SU-DHL-6 (cell line): Measurements from ENCODE around the gene LYSMD3.
"Not testable (repeated sequence)": the region's sequence is repeated elsewhere in the genome, so short reads cannot be mapped to it uniquely, and the experiment has no call there.

Source experiments
- H2AFZ ChIP-seq: fragments of 200-600 bp; sonication (generic); 2 replicates; pipeline ENCODE4 v1.6.1; 2014; ENCODE audit warnings: low read depth, mild to moderate bottlenecking, moderate library complexity, mixed read lengths, antibody characterized with exemption, low read length; ENCODE audit not compliant: severe bottlenecking
- H3F3A ChIP-seq: fragments of 200-600 bp; shearing (Covaris generic); 2 replicates; pipeline ENCODE4 v1.6.0; 2016; ENCODE audit warnings: antibody characterized with exemption, mild to moderate bottlenecking; ENCODE audit not compliant: insufficient read depth
- H3K27ac ChIP-seq: fragments of 200-600 bp; sonication (generic); 2 replicates; pipeline ENCODE4 v1.5.1; 2016; ENCODE audit warnings: low read depth, mild to moderate bottlenecking, low read length, moderate library complexity, mixed read lengths
- H3K27me3 ChIP-seq: fragments of 200-600 bp; sonication (generic), shearing (Covaris generic); 2 replicates; pipeline ENCODE4 v1.6.0; 2014; ENCODE audit warnings: mild to moderate bottlenecking, low read length
- H3K36me3 ChIP-seq: fragments of 200-600 bp; sonication (generic); 2 replicates; pipeline ENCODE4 v1.6.1; 2014; ENCODE audit warnings: mild to moderate bottlenecking, low read length, mixed read lengths
- H3K4me2 ChIP-seq: fragments of 300-600, 200-600 bp; shearing (Covaris generic), sonication (generic); 2 replicates; pipeline ENCODE4 v1.6.0; 2014; ENCODE audit warnings: low read length, low read depth, mild to moderate bottlenecking; ENCODE audit not compliant: poor library complexity, severe bottlenecking
- H3K4me3 ChIP-seq: fragments of 200-600 bp; sonication (generic); 2 replicates; pipeline ENCODE4 v1.5.1; 2014; ENCODE audit warnings: antibody characterized with exemption, low read length, mild to moderate bottlenecking, mixed read lengths; ENCODE audit not compliant: insufficient read depth, poor library complexity, severe bottlenecking
- H3K79me2 ChIP-seq: fragments of 200-600 bp; sonication (generic); 2 replicates; pipeline ENCODE4 v1.6.1; 2014; ENCODE audit warnings: mild to moderate bottlenecking, low read length, moderate library complexity; ENCODE audit not compliant: insufficient read depth
- H3K9ac ChIP-seq: fragments of 200-600 bp; sonication (generic); 2 replicates; pipeline ENCODE4 v1.7.0; 2014; ENCODE audit warnings: mild to moderate bottlenecking, low read length
- H3K9me2 ChIP-seq: fragments of 200-600 bp; sonication (generic); replicated peaks from 2 replicates; pipeline ENCODE4 v1.6.1; 2014; ENCODE audit warnings: low read length; ENCODE audit not compliant: insufficient read depth
- H3K9me3 ChIP-seq: fragments of 200-600 bp; sonication (generic); 2 replicates; pipeline ENCODE4 v1.6.1; 2014; ENCODE audit warnings: low read length, mixed read lengths; ENCODE audit not compliant: insufficient read depth
- H4K20me1 ChIP-seq: fragments of 200-600 bp; sonication (generic); 2 replicates; pipeline ENCODE4 v1.6.1; 2014; ENCODE audit warnings: low read depth, mild to moderate bottlenecking, antibody characterized with exemption, low read length, moderate library complexity, mixed read lengths
- CTCF ChIP-seq: fragments of 200-600 bp; sonication (generic); IDR thresholded peaks from one replicate; pipeline ENCODE4 v1.5.1; 2017; ENCODE audit warnings: antibody characterized with exemption, mild to moderate bottlenecking, low read length, moderate library complexity; ENCODE audit not compliant: insufficient read depth, poor library complexity, severe bottlenecking
- EZH2phosphoT487 ChIP-seq: fragments of 200-600 bp; sonication (generic), shearing (Covaris generic); conservative IDR thresholded peaks from 2 replicates; pipeline ENCODE4 v1.6.1; 2018; ENCODE audit warnings: mild to moderate bottlenecking, antibody characterized with exemption, low read length, moderate library complexity, mixed read lengths

Gene LYSMD3

GRCh38 chr5:90529194-90529938 lies at the start of gene LYSMD3:
Gene LYSMD3 (minus strand): TSS chr5:90529584. CDS start chr5:90525289, 4,295 bp downstream.
- no peaks in the 10 kb centered on the region for H3K27me3 ChIP-seq
- no peaks in the 10 kb centered on the region for H3F3A ChIP-seq
- peak within 1 kb of the TSS; percentile 88 for H3K4me3 ChIP-seq
- peaks cover 35% of the 10 kb centered on the region for H3K79me2 ChIP-seq
- H3K36me3 ChIP-seq = peaks cover under 1% of the 10 kb centered on the region; the same call in 1 of the 2 replicates
- H3K9me3 ChIP-seq = no peaks in the 10 kb centered on the region
- peak within 1 kb of the TSS; percentile 45 for H3K27ac ChIP-seq
- H3K9ac ChIP-seq = peak within 1 kb of the TSS; percentile 90
- H3K4me2 ChIP-seq = peak within 1 kb of the TSS; percentile 96
- H2AFZ ChIP-seq = peak within 1 kb of the TSS; percentile 88
- H4K20me1 ChIP-seq = no peaks in the 10 kb centered on the region
- H3K9me2 ChIP-seq = no peaks in the 10 kb centered on the region
- no peak for TF ChIP-seq CTCF
- TF ChIP-seq EZH2phosphoT487 = no peak

GRCh38 chr5:90576566-90576965 lies 47.2 kb upstream of the LYSMD3 start:
- not testable (repeated sequence) for H3K27me3 ChIP-seq, H3K9me3 ChIP-seq

GRCh38 chr5:90575712-90576111 lies 46.3 kb upstream of the LYSMD3 start:
- Histone ChIP-seq H3K9me3 (no peaks in the 10 kb centered on the region), H3F3A (no peaks in the 10 kb centered on the region), H3K27me3 (no peaks in the 10 kb centered on the region), H3K4me2 (no peak overlapping the region), H3K27ac (no peak overlapping the region), H3K79me2 (no peaks in the 10 kb centered on the region), H3K9ac (no peak overlapping the region), H3K36me3 (no peaks in the 10 kb centered on the region), H3K4me3 (no peak overlapping the region), H3K9me2 (no peaks in the 10 kb centered on the region), H4K20me1 (no peaks in the 10 kb centered on the region), H2AFZ (no peak overlapping the region)
- TF ChIP-seq CTCF = no peak
- no peak for TF ChIP-seq EZH2phosphoT487

More at GRCh38 chr5:90576566-90576965, 47.2 kb upstream of the LYSMD3 start:
- H3K79me2 ChIP-seq, H3K9me2 ChIP-seq, H2AFZ ChIP-seq, H3K9ac ChIP-seq, H3K36me3 ChIP-seq, H3K4me2 ChIP-seq, H3K4me3 ChIP-seq, H3K27ac ChIP-seq, H4K20me1 ChIP-seq, H3F3A ChIP-seq: not testable (repeated sequence)

GRCh38 chr5:90571147-90571773 lies 41.9 kb upstream of the LYSMD3 start:
- Histone ChIP-seq H3K36me3 (no peaks in the 10 kb centered on the region), H3K27ac (no peak overlapping the region), H3K9ac (no peak overlapping the region)

More at GRCh38 chr5:90571147-90571773, 41.9 kb upstream of the LYSMD3 start:
- TF ChIP-seq EZH2phosphoT487 = no peak
- TF ChIP-seq CTCF = no peak
- Histone ChIP-seq H3K79me2 (no peaks in the 10 kb centered on the region), H3K9me2 (no peaks in the 10 kb centered on the region), H4K20me1 (no peaks in the 10 kb centered on the region), H3F3A (no peaks in the 10 kb centered on the region), H2AFZ (no peak overlapping the region), H3K4me2 (no peak overlapping the region), H3K9me3 (no peaks in the 10 kb centered on the region), H3K27me3 (no peaks in the 10 kb centered on the region), H3K4me3 (no peak overlapping the region)
